ENCODE data around the gene CDK5RAP1.

GRCh38 chr20:33410081-33410742, 8.9 kb upstream of the CDK5RAP1 start:
- TF ChIP-seq, protein P1, sequence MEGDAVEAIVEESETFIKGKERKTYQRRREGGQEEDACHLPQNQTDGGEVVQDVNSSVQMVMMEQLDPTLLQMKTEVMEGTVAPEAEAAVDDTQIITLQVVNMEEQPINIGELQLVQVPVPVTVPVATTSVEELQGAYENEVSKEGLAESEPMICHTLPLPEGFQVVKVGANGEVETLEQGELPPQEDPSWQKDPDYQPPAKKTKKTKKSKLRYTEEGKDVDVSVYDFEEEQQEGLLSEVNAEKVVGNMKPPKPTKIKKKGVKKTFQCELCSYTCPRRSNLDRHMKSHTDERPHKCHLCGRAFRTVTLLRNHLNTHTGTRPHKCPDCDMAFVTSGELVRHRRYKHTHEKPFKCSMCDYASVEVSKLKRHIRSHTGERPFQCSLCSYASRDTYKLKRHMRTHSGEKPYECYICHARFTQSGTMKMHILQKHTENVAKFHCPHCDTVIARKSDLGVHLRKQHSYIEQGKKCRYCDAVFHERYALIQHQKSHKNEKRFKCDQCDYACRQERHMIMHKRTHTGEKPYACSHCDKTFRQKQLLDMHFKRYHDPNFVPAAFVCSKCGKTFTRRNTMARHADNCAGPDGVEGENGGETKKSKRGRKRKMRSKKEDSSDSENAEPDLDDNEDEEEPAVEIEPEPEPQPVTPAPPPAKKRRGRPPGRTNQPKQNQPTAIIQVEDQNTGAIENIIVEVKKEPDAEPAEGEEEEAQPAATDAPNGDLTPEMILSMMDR (IDR thresholded peaks at IDR 0.05; ENCODE audit: low read depth, low read length) = no peak
- TF ChIP-seq EZH2phosphoT487 (IDR thresholded peaks at IDR 0.05; ENCODE audit: low read depth) = no peak

All from OCI-LY3 (cell line).